HS-27A (cell line): ENCODE data around the gene ZNF423.

Experiments used
- DNase-seq: peaks from one replicate; pipeline ENCODE4 v3.0.0-alpha.2; 2012; ENCODE audit warnings: low read depth, missing footprints

ZNF423 gene

GRCh38 chr16:49824593-49824992 is 31.3 kb downstream of the ZNF423 start:
- DNase-seq = no peak

- DNase-seq = no peak
Measured at GRCh38 chr16:49822649-49823370, 33.1 kb downstream of the ZNF423 start.

DNA sequence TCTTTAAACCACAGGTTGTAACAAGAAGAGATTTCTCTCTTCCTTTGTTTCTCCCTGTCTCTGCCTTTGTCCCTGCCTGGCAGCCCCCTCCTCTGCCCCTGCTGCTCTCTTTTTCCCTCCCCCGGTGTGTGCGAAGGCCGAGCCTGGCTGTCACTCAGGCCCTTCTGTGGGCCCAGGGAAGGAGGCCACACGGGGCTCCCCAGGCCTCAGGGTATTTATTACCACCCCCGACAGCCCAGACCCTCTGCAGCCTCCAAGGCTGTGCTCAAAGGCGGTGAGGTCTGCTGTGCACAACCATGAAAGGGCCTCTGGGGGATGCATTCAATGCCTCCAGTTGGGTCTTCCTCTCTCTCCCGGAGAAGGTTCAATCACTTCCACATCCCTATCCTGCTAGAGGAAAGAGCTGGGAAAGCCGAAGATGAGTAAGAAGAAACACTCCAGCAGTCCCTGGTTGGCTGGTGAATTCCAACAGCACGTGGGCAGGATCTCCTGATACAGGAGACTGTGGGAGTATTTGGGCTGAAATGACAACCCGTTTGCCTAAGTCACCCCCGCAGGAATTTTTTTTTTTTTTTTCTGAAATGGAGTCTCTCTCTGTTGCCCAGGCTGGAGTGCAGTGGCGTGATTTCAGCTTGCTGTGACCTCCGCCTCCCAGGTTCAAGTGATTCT is 34.2 kb downstream of the ZNF423 start:
- no peak for DNase-seq

GRCh38 chr16:49821156-49821555 is 34.8 kb downstream of the ZNF423 start:
- no peak for DNase-seq

- DNase-seq = no peak
Measured at GRCh38 chr16:49817754-49818507, 38.0 kb downstream of the ZNF423 start.

- DNase-seq = no peak
Measured at GRCh38 chr16:49816875-49817274, 39.0 kb downstream of the ZNF423 start.

DNA sequence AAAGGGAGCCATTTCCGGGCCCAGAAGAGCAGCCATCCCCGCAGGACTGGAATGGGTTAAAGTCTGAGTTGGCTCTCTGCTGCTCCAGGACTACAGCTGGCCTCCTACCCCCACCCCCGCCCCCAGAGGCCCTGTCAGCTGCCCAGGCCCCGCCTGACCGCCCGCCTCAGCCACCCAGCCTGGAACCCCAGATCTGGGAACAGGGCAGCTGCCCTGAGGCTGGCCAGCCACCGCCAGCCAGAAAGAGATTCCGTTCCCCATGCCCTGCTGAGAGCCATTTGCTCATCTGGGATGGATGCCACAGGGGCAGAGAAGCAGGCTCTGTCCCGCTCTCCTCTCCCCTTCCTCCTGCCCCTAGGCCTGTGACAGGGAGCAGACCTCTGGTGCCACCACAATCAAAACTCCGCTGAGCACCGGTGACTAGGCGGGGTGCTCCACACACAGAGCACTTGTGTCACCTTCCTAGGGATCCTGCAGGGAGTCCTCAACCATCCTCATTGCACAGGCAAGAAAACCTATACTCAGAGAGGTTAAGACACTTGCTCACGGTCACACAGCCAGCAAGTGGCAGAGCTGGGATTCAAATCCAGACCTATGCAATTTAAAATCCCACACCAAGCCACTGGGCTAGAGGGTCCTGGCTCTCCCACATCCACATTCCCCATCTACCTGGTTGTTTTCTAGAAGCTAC is 44.1 kb downstream of the ZNF423 start:
- DNase-seq = no peak

- no peak for DNase-seq
Measured at GRCh38 chr16:49810831-49811230, 45.1 kb downstream of the ZNF423 start.

GRCh38 chr16:49809561-49809960 is 46.4 kb downstream of the ZNF423 start:
- no peak for DNase-seq

DNA sequence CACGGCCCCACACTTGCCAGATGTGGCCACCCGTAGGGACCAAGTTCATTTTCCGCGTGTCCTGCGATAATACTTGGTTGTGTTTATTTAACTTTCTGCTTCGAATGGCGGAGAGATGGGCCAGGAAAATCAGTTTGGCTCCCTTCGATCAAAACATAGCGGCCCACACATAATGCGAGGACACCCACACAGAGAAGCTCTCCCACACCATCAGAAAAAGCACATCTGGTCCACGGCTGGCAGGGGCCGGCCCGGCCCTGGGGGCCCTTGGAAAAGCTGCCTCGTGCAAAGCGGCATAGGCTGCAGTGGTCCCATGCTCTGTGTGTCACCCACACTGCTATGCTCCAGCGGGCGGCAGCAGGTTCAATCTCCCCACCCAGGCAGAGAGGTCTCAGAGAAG is 46.9 kb downstream of the ZNF423 start:
- no peak for DNase-seq

- DNase-seq = no peak
Measured at GRCh38 chr16:49806446-49806845, 49.5 kb downstream of the ZNF423 start.

- no peak for DNase-seq
Measured at GRCh38 chr16:49801290-49801689, 54.6 kb downstream of the ZNF423 start.

- DNase-seq = no peak
Measured at GRCh38 chr16:49800876-49801275, 55.0 kb downstream of the ZNF423 start.

DNA sequence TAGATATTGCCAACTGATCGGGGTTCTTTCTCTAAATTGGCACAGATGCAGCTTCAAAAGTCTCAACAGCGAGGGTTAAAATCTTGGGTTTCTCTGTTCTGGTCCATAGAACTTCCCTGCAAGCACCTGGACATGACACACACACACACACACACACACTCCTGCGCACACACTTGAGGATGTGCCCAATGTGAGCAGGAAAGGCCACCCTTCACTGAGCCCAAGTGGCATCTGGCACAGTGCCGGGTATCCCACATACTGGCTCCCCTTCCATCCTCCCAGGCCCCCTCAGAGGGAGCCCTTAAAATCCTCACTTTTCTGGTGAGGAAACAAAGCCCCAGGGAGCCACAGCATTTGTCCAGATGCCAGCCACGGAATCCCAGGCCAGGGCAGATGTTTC is 55.5 kb downstream of the ZNF423 start:
- DNase-seq = no peak

DNA sequence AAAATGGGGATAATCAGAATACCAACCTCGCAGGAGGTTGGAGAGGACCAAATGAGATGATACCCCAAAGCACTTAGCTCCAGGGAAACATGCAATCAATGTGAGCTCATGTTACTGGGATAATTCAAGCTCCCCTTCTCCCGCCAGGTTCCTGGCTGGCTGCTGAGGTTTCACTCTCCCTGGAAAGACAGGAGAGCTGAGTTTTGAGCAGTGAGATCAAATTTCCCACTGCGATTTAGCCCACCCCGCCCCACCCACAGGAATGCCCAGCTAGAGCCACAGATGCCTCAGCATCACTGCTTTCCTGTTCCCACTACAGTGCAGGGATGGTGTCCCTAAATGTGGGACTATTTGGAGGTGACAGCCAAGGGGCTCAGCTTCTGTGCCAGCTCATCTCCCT is 56.7 kb downstream of the ZNF423 start:
- DNase-seq = no peak

- DNase-seq = no peak
Measured at GRCh38 chr16:49795513-49795912, 60.4 kb downstream of the ZNF423 start.

GRCh38 chr16:49793244-49793643 is 62.7 kb downstream of the ZNF423 start:
- no peak for DNase-seq

GRCh38 chr16:49789616-49790015 is 66.3 kb downstream of the ZNF423 start:
- DNase-seq = no peak

GRCh38 chr16:49788986-49789385 is 66.9 kb downstream of the ZNF423 start:
- no peak for DNase-seq

DNA sequence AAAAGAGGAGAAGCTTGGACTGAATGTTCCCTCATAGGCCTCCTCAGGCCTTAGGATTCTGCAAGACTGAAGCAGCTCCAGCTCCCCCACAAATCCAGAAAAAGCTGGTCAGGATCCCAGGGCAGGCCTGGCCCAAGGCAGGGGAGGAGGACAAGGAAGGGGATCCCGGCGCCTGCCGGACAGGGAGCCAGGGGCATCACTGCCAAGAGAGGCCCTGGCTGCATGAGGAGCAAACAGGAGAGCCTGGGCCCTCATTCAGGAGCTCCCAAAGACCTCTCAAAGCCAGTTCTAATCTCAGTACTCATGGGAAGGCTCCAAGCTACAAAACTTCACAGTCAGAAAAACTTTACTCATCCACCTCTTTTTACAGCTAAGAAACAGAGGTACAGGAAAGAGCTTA is 67.3 kb downstream of the ZNF423 start:
- no peak for DNase-seq

DNA sequence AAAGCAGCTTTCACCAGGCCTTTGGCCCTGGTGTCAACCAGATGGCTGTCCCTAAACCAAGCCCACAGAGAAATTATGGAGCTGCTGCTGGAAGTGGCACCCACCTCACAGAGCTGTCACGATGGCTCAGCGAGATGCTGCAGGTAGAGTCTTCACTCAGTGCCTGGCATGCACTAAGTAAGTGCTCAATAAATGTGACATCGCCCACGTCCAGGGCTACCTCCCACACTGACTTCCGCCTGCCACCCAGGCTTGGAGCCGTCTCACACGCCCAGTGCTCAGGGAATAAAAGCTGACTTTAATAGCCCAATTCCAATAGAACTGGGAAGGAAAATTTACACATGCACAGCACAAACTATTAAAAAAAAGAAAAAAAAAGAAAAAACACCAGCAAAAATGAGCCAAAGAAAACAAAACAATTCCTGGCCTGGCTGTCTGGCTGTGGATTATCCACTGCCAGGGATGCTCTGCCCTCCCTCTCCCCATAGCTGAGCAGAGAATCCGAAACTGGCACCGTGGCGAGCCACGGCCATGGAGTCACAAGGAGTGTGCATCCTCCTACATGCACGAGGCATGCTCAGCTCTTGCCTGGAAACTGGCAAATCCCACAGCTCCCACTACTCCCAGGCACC is 68.9 kb downstream of the ZNF423 start:
- DNase-seq = no peak

- DNase-seq = no peak
Measured at GRCh38 chr16:49785970-49786369, 69.9 kb downstream of the ZNF423 start.
